ENCODE results near the gene FPGS.

DNA sequence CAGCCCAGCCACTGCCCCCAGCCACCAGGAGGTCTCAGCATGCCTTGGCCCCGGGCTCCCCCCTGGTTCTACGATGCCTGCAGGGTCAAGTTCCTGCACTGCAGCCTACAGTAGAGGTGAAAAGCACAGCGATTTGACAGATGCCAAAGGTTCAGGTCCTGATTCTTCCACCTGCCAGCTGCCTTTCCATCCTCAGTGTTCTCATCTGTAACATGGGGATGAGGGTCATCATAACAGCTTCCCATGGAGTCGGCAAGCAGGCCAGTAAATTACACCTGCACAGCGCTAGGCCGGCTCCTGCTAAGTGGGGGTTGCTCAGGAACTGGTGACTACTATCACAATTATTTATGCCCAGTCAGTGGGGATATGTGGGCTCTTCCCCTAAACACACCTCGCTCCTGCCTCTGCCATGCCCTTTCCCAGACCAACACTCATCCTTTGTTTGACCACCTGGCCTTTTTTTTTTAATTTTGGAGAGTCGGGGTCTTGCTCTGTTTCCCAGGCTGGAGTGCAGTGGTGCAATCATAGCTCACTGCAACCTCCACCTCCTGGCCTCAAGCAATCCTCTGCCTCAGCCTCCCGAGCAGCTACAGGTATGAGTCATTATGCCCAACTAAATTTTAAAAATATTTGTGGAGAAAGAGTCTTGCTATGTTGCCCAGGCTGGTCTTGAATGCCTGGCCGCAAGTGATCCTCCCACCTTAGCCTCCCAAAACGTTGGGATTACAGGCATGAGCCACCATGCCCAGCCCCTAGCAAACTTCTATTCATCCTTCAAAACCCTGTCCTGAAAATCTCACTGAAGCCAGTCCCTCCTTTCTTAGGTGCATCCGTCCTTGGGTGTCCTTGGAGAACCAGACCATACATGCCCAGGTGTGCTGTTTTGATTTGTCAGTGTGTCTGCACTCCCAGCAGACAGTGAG is 45.4 kb downstream of the FPGS start:
- TF ChIP-seq, protein P1, sequence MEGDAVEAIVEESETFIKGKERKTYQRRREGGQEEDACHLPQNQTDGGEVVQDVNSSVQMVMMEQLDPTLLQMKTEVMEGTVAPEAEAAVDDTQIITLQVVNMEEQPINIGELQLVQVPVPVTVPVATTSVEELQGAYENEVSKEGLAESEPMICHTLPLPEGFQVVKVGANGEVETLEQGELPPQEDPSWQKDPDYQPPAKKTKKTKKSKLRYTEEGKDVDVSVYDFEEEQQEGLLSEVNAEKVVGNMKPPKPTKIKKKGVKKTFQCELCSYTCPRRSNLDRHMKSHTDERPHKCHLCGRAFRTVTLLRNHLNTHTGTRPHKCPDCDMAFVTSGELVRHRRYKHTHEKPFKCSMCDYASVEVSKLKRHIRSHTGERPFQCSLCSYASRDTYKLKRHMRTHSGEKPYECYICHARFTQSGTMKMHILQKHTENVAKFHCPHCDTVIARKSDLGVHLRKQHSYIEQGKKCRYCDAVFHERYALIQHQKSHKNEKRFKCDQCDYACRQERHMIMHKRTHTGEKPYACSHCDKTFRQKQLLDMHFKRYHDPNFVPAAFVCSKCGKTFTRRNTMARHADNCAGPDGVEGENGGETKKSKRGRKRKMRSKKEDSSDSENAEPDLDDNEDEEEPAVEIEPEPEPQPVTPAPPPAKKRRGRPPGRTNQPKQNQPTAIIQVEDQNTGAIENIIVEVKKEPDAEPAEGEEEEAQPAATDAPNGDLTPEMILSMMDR (IDR thresholded peaks at IDR 0.05) = no peak
- TF ChIP-seq, protein P2, sequence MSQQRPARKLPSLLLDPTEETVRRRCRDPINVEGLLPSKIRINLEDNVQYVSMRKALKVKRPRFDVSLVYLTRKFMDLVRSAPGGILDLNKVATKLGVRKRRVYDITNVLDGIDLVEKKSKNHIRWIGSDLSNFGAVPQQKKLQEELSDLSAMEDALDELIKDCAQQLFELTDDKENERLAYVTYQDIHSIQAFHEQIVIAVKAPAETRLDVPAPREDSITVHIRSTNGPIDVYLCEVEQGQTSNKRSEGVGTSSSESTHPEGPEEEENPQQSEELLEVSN (IDR thresholded peaks at IDR 0.05; ENCODE audit: borderline replicate concordance, low read depth) = no peak
- no peak for TF ChIP-seq HES2 (IDR thresholded peaks at IDR 0.05)

Measured in A549 (cell line).